H1 (cell line): ENCODE measurements around the gene FAM43B. TPM values are rescaled to one million over a fixed set of nuclear protein-coding genes. Genes with fewer than 3 reads are reported as not detected.

Experiments used
- CEBPB ChIP-seq: IDR thresholded peaks from 2 replicates; pipeline ENCODE4 v1.6.1; 2012; ENCODE audit warnings: low read depth, low read length
- CTCF ChIP-seq, 3 experiments: IDR thresholded peaks; 1 replicate in 2 of 3; 2 replicates in 1 of 3; pipeline versions ENCODE4 v1.5.1 to v1.6.1; 2011; ENCODE audit warnings: low read length in 3 of 3, mild to moderate bottlenecking in 3 of 3, inconsistent platforms in 2 of 3, low read depth in 1 of 3, moderate library complexity in 1 of 3; ENCODE audit not compliant: insufficient read depth in 1 of 3; ENCODE audit errors: control extremely low read depth in 1 of 3
- E2F6 ChIP-seq: IDR thresholded peaks from 2 replicates; pipeline ENCODE4 v1.6.1; 2012; ENCODE audit warnings: inconsistent platforms
- EGR1 ChIP-seq: IDR thresholded peaks from 2 replicates; pipeline ENCODE4 v1.6.1; 2011; ENCODE audit warnings: low read depth, low read length, borderline replicate concordance
- POLR2AphosphoS5 ChIP-seq: IDR thresholded peaks from 2 replicates; pipeline ENCODE4 v1.6.1; 2011; ENCODE audit warnings: low read depth, low read length
- RXRA ChIP-seq: IDR thresholded peaks from 2 replicates; pipeline ENCODE4 v1.6.1; 2011; ENCODE audit warnings: low read depth, mild to moderate bottlenecking, low read length, moderate library complexity; ENCODE audit not compliant: insufficient read depth
- TAF7 ChIP-seq: optimal IDR thresholded peaks from 2 replicates; pipeline ENCODE3; 2011; ENCODE audit warnings: low read depth, mild to moderate bottlenecking, inconsistent platforms, low read length, moderate library complexity, borderline replicate concordance
- TCF12 ChIP-seq: IDR thresholded peaks from 2 replicates; pipeline ENCODE4 v1.6.1; 2011; ENCODE audit warnings: low read depth, mild to moderate bottlenecking, low read length
- polyA plus RNA-seq, 7 experiments: library from polyadenylated mRNA; depleted of rRNA in 3 of 7; stranded (reverse) in 5 of 7; unstranded in 2 of 7; fragments of >200 nt in 5 of 7; fragments of 200-250 nt in 2 of 7; gene quantifications; 1 replicate in 5 of 7; 2 replicates in 1 of 7; 4 replicates in 1 of 7; pipeline versions ENCODE4 v1.2.1 to v1.2.3, GENCODE V29; 2011 to 2013; ENCODE audit warnings: missing spikeins in 2 of 7, mixed read lengths in 2 of 7
- total RNA-seq: library from RNA; stranded (reverse); fragmentation: NEBNext Ultra II Directional; extraction: Animal tissue kit (Norgen Biotek cat#: 25700); gene quantifications from 2 replicates; pipeline ENCODE4 v1.2.1, GENCODE V29; 2021

Gene FAM43B
- total and polyA plus RNA-seq, 2 of the 8 experiments (the other 6 are each of a cell fraction or from before 2014, with no cell fraction given) = 0.88 to 2.2 TPM

- TF ChIP-seq CTCF (IDR thresholded peaks at IDR 0.05; ENCODE audit: control extremely low read depth in 1 of 3, insufficient read depth in 1 of 3, low read depth in 1 of 3, low read length in 3 of 3) (no peak), E2F6 (no peak), TCF12 (no peak), CEBPB (no peak), POLR2AphosphoS5 (no peak), TAF7 (no peak), RXRA (no peak), EGR1 (no peak)
These were observed 23.4 kb downstream of the FAM43B start (continued) for GRCh38 chr1:20575541-20576336.
